ENCODE results near the gene GPR143.
A peak's percentile ranks its signal among the peaks of the same experiment; 100 is the strongest.

The GPR143 gene

GRCh38 chrX:9681422-9681821 is 84.2 kb downstream of the GPR143 start:
- H3K36me3 Mint-ChIP-seq (ENCODE audit: low read depth): peaks cover 68% of the 10 kb centered on the region
- H3K9me3 Mint-ChIP-seq: peaks cover 59% of the 10 kb centered on the region
- TF ChIP-seq CTCF (IDR thresholded peaks at IDR 0.05): no peak
- H3K27me3 Mint-ChIP-seq (ENCODE audit: low read depth, poor library complexity): no peaks in the 10 kb centered on the region
- H3K27ac Mint-ChIP-seq: peak overlapping the region; percentile 8
- no peak overlapping the region for H3K4me3 Mint-ChIP-seq
- H3K4me1 Mint-ChIP-seq: no peaks in the 10 kb centered on the region
- no peak for DNase-seq

- no peak for DNase-seq
- H3K9me3 Mint-ChIP-seq: peaks cover 59% of the 10 kb centered on the region
- no peak overlapping the region for H3K4me3 Mint-ChIP-seq
- no peaks in the 10 kb centered on the region for H3K4me1 Mint-ChIP-seq
- H3K36me3 Mint-ChIP-seq (ENCODE audit: low read depth): peaks cover 68% of the 10 kb centered on the region
- no peak for TF ChIP-seq CTCF (IDR thresholded peaks at IDR 0.05)
- no peak overlapping the region for H3K27ac Mint-ChIP-seq
- no peaks in the 10 kb centered on the region for H3K27me3 Mint-ChIP-seq (ENCODE audit: low read depth, poor library complexity)
Observed at GRCh38 chrX:9681011-9681410, 84.6 kb downstream of the GPR143 start.

GRCh38 chrX:9678215-9678965 is 87.3 kb downstream of the GPR143 start:
- Mint-ChIP-seq H3K36me3 (ENCODE audit: low read depth) (peaks cover 65% of the 10 kb centered on the region), H3K4me3 (no peak overlapping the region), H3K9me3 (peaks cover 58% of the 10 kb centered on the region), H3K27me3 (ENCODE audit: low read depth, poor library complexity) (no peaks in the 10 kb centered on the region), H3K4me1 (no peaks in the 10 kb centered on the region), H3K27ac (peak overlapping the region; percentile 8)
- no peak for DNase-seq
- no peak for TF ChIP-seq CTCF (IDR thresholded peaks at IDR 0.05)

- Mint-ChIP-seq H3K36me3 (ENCODE audit: low read depth) (peaks cover 73% of the 10 kb centered on the region), H3K9me3 (peaks cover 66% of the 10 kb centered on the region), H3K4me1 (no peaks in the 10 kb centered on the region), H3K27ac (peak overlapping the region; percentile 71), H3K4me3 (no peak overlapping the region), H3K27me3 (ENCODE audit: low read depth, poor library complexity) (no peaks in the 10 kb centered on the region)
- DNase-seq: no peak
- no peak for TF ChIP-seq CTCF (IDR thresholded peaks at IDR 0.05)
Observed at GRCh38 chrX:9677098-9677739, 88.4 kb downstream of the GPR143 start.

GRCh38 chrX:9676738-9677097 is 88.9 kb downstream of the GPR143 start:
- TF ChIP-seq CTCF (IDR thresholded peaks at IDR 0.05): no peak
- peaks cover 78% of the 10 kb centered on the region for H3K36me3 Mint-ChIP-seq (ENCODE audit: low read depth)
- H3K4me1 Mint-ChIP-seq: no peaks in the 10 kb centered on the region
- no peak overlapping the region for H3K4me3 Mint-ChIP-seq
- no peaks in the 10 kb centered on the region for H3K27me3 Mint-ChIP-seq (ENCODE audit: low read depth, poor library complexity)
- DNase-seq: no peak
- peaks cover 64% of the 10 kb centered on the region for H3K9me3 Mint-ChIP-seq
- no peak overlapping the region for H3K27ac Mint-ChIP-seq

GRCh38 chrX:9676306-9676705 is 89.3 kb downstream of the GPR143 start:
- no peak for TF ChIP-seq CTCF (IDR thresholded peaks at IDR 0.05)
- H3K27me3 Mint-ChIP-seq (ENCODE audit: low read depth, poor library complexity): no peaks in the 10 kb centered on the region
- no peak for DNase-seq
- peaks cover 67% of the 10 kb centered on the region for H3K9me3 Mint-ChIP-seq
- no peak overlapping the region for H3K4me3 Mint-ChIP-seq
- H3K27ac Mint-ChIP-seq: no peak overlapping the region
- H3K4me1 Mint-ChIP-seq: no peaks in the 10 kb centered on the region
- H3K36me3 Mint-ChIP-seq (ENCODE audit: low read depth): peaks cover 82% of the 10 kb centered on the region

All from nephron progenitor cell (in vitro differentiated cells).